ENCODE data around the gene PRTG.

DNA sequence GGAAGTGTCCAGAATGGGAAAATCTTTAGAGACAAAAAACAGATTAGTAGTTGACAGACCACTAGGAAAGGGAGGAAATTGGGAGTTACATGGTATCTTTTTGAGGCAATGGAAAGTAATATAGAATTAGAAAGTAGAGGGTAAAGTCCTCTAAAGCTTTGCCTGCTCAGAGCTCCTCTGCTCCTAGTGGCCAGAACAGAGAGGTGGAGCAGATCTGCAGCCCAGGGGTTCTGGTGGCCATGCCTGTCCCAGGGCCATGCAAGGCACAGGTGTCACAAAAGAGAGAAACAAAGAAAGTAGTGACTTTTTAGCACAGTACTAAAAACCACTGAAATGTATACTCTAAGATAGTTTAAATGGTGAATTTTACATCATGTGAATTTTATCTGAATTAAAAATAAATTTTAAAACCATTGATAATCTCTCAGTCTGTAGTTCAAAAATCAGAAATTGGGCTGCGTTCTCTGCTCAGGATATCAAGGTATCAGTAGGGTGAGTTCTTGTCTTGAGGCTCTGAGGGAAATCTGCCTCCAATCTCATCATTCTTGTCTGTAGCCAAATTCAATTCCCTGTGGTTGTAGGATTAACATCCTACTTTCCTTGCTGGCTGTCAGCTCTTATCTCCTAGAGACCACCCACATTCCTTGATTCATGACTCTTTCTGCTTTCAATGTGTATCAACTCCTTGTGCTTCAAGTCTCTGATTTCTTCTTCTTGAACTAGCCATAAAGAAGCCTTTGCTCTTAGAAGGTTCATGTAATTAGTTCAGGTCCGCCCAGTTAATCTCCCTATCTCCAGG is 178.4 kb downstream of the PRTG start:
- TF ChIP-seq EZH2 (IDR thresholded peaks at IDR 0.05; ENCODE audit: low read length): no peak
- TF ChIP-seq, protein P1, sequence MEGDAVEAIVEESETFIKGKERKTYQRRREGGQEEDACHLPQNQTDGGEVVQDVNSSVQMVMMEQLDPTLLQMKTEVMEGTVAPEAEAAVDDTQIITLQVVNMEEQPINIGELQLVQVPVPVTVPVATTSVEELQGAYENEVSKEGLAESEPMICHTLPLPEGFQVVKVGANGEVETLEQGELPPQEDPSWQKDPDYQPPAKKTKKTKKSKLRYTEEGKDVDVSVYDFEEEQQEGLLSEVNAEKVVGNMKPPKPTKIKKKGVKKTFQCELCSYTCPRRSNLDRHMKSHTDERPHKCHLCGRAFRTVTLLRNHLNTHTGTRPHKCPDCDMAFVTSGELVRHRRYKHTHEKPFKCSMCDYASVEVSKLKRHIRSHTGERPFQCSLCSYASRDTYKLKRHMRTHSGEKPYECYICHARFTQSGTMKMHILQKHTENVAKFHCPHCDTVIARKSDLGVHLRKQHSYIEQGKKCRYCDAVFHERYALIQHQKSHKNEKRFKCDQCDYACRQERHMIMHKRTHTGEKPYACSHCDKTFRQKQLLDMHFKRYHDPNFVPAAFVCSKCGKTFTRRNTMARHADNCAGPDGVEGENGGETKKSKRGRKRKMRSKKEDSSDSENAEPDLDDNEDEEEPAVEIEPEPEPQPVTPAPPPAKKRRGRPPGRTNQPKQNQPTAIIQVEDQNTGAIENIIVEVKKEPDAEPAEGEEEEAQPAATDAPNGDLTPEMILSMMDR (optimal IDR thresholded peaks at IDR 0.05 in 1 of 3, IDR thresholded peaks at IDR 0.05 in 1 of 3, conservative IDR thresholded peaks at IDR 0.05 in 1 of 3; ENCODE audit: extremely low read depth in 1 of 3, insufficient read depth in 2 of 3, low read length in 3 of 3): peak in 1 of 3 experiments; percentile 33
